DND-41 (cell line): ENCODE data around the gene MARK2.

Experiments used
- ATAC-seq: fragments of 200-7000 bp; cut with Tn5 transposase; 3 replicates; pipeline ENCODE4 v1.9.1; 2021; ENCODE audit warnings: low read depth; ENCODE audit not compliant: insufficient read depth
- DNase-seq: peaks from one replicate; pipeline ENCODE4 v3.0.0-alpha.2; 2020
- H2AFZ ChIP-seq: 2 replicates; pipeline ENCODE4 v1.6.0; 2012; ENCODE audit warnings: low read depth, low read length
- H3K27ac ChIP-seq: 2 replicates; pipeline ENCODE4 v1.5.1; 2012; ENCODE audit warnings: low read length, inconsistent platforms
- H3K27me3 ChIP-seq: fragments of 200-600 bp; sonication (generic); 2 replicates; pipeline ENCODE4 v1.6.0; 2012; ENCODE audit warnings: low read length, mild to moderate bottlenecking, inconsistent platforms; ENCODE audit not compliant: insufficient read depth, poor library complexity
- H3K36me3 ChIP-seq: 2 replicates; pipeline ENCODE4 v1.5.1; 2012; ENCODE audit warnings: low read length, inconsistent platforms; ENCODE audit not compliant: insufficient read depth
- H3K4me1 ChIP-seq: 2 replicates; pipeline ENCODE4 v1.5.1; 2012; ENCODE audit warnings: mild to moderate bottlenecking, low read length; ENCODE audit not compliant: insufficient read depth
- H3K4me2 ChIP-seq: 2 replicates; pipeline ENCODE4 v1.6.0; 2012; ENCODE audit warnings: mild to moderate bottlenecking, moderate library complexity, low read length, inconsistent platforms; ENCODE audit not compliant: insufficient read depth
- H3K4me3 ChIP-seq, 2 experiments: fragments of 200-600 bp in 1 of 2; shearing (Covaris generic) in 1 of 2; 2 replicates each; pipeline ENCODE4 v1.5.1; 2012 to 2016; ENCODE audit warnings: inconsistent platforms in 2 of 2, low read length in 2 of 2, mild to moderate bottlenecking in 2 of 2, low read depth in 1 of 2, moderate library complexity in 1 of 2
- H3K79me2 ChIP-seq: 2 replicates; pipeline ENCODE4 v1.6.0; 2012; ENCODE audit warnings: low read length, inconsistent platforms; ENCODE audit not compliant: insufficient read depth
- H3K9ac ChIP-seq: 2 replicates; pipeline ENCODE4 v1.6.0; 2012; ENCODE audit warnings: low read depth, mild to moderate bottlenecking, inconsistent platforms, low read length, moderate library complexity
- H3K9me3 ChIP-seq: 2 replicates; pipeline ENCODE4 v1.5.1; 2012; ENCODE audit warnings: low read length, moderate library complexity, mild to moderate bottlenecking, inconsistent platforms; ENCODE audit not compliant: insufficient read depth, severe bottlenecking
- H4K20me1 ChIP-seq: 2 replicates; pipeline ENCODE4 v1.6.0; 2012; ENCODE audit warnings: low read length; ENCODE audit not compliant: insufficient read depth
- EZH2 ChIP-seq: IDR thresholded peaks from 3 replicates; pipeline ENCODE4 v1.6.1; 2012; ENCODE audit warnings: borderline replicate concordance, low read depth, mild to moderate bottlenecking, moderate library complexity, low read length, inconsistent platforms; ENCODE audit not compliant: severe bottlenecking
- TF ChIP-seq, protein P1 (sequence below): IDR thresholded peaks from 2 replicates; pipeline ENCODE4 v1.5.1; 2012; ENCODE audit warnings: borderline replicate concordance, low read length, moderate library complexity, mild to moderate bottlenecking; ENCODE audit not compliant: poor library complexity, severe bottlenecking; ENCODE audit errors: extremely low read depth

MARK2 gene

DNA sequence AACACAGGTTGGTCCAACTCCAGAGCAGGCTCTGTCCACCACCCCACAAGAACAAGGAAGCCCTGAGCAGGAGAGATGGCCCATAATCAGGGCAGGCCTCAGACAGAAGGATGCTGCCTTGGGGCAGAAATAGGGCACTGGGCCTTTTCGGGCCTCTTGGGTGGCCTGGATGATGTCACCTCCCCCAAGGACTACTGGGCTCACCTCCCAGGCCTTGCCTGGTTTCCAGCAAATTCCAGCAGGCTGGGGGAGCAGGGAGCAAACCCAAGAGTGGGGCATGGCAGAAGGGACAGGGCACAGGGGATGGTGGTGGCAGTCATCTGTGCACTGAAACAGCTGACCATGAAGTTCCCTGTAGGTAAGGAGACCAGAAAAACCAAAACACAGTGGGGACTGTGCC, 94.5 kb downstream of the MARK2 start:
- no peak overlapping the region for H2AFZ ChIP-seq
- H3K36me3 ChIP-seq: no peaks in the 10 kb centered on the region
- H3K79me2 ChIP-seq: no peaks in the 10 kb centered on the region
- H4K20me1 ChIP-seq: no peaks in the 10 kb centered on the region
- no peak overlapping the region for H3K4me2 ChIP-seq
- H3K27me3 ChIP-seq: no peaks in the 10 kb centered on the region
- H3K9ac ChIP-seq: no peak overlapping the region
- no peak overlapping the region for H3K27ac ChIP-seq
- no peaks in the 10 kb centered on the region for H3K9me3 ChIP-seq
- ATAC-seq (no peak), DNase-seq (no peak)
- peaks cover 7% of the 10 kb centered on the region for H3K4me1 ChIP-seq
- TF ChIP-seq EZH2: no peak
- TF ChIP-seq, protein P1, sequence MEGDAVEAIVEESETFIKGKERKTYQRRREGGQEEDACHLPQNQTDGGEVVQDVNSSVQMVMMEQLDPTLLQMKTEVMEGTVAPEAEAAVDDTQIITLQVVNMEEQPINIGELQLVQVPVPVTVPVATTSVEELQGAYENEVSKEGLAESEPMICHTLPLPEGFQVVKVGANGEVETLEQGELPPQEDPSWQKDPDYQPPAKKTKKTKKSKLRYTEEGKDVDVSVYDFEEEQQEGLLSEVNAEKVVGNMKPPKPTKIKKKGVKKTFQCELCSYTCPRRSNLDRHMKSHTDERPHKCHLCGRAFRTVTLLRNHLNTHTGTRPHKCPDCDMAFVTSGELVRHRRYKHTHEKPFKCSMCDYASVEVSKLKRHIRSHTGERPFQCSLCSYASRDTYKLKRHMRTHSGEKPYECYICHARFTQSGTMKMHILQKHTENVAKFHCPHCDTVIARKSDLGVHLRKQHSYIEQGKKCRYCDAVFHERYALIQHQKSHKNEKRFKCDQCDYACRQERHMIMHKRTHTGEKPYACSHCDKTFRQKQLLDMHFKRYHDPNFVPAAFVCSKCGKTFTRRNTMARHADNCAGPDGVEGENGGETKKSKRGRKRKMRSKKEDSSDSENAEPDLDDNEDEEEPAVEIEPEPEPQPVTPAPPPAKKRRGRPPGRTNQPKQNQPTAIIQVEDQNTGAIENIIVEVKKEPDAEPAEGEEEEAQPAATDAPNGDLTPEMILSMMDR: no peak
- H3K4me3 ChIP-seq: no peak overlapping the region

DNA sequence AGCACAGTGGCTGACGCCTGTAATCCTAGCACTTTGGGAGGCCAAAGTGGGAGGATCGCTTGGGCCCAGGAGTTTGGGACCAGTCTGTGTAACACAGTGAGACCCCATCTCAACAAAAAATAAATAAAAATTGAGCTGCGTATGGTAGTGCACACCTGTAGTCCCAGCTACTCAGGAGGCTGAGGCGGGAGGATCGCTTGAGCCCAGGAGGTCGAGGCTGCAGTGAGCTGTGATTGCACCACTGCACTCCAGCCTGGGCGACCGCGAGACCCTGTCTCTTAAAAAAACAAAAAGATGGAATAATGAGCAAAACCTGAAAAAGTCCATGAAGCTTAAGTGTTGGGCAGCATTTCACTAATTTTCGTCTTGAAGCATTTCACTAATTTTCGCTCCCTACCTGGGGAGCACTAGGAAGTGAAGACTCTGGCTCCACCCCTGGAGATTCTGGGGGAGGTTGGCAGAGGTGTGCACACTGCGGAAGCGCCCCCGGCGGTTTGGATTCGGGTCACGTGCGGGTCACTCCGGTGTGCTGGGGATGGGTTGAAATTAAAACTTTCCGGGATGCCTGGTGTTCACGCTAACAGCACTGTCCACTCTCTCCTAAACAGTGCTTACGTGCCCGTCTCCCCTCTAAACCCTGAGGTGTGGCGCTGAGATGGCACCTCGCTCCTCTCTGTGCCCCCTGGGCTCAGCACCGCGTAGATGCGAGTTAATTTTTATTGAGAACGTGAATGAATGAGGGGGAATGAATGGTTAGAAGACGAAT, 99.0 kb downstream of the MARK2 start:
- ATAC-seq (peak; percentile 5; the same call in 2 of the 3 replicates), DNase-seq (no peak)
- Histone ChIP-seq H3K4me2 (peak overlapping the region; percentile 83), H3K4me1 (peaks cover 32% of the 10 kb centered on the region), H3K36me3 (peaks cover 11% of the 10 kb centered on the region), H4K20me1 (peaks cover 7% of the 10 kb centered on the region; the same call in 1 of the 2 replicates), H3K4me3 (peak overlapping the region in 1 of 2 experiments; percentile 98; a peak in 3 of 4 replicates), H3K9me3 (no peaks in the 10 kb centered on the region), H3K79me2 (peaks cover 41% of the 10 kb centered on the region), H3K27me3 (no peaks in the 10 kb centered on the region), H3K27ac (peak overlapping the region; percentile 54; the same call in 1 of the 2 replicates), H2AFZ (peak overlapping the region; percentile 90), H3K9ac (peak overlapping the region; percentile 89)
- TF ChIP-seq, protein P1: no peak
- no peak for TF ChIP-seq EZH2

DNA sequence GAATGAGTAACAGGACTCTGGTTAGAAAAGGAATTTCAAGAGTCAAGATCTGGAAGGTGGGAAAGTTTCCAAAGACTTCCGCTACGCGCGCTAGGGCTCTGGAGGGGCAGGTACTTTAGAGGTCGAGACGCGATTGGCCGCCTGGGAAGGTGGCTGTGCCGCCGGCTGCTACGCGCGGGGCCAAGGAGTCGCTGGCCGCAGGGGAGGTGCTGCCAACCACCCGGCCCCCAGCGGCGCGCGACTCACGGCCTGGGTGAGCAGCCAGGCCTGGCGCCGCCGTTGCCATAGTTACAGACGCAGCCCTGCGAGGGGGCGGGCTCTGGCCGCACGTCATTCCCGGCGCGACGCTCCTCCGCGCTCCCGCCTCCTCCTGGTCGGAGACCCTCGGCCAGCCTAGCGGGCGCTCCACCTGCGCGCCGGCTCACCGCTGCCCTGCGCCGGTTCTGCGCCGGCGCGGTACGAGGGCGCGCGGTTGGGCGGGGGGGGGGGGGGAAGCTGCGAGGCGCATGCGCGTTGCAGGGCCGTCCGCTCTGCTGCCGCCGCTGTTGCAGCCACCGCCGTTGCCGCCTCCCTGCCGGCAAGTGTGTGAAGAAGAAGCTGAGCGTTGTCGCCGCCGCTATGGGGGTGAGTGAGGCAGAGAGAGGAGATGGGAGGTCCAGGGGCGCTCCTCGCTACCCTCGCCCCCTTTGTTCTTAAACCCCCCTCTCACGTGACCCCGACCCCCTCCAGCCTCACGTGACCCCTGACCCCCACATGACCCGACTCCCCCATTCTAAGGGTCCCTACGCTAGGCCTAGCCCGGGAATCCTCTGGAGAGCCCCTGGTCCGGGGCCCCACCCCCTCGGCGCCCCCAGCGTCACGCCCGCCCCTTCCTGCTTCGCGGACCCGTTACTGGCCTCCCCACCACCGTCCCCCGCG, 99.8 kb downstream of the MARK2 start, which contains the start of gene NAA40:
NAA40 (plus strand) TSS at position 524 of the 918 bp plus-strand sequence; CDS start at position 619, 95 bp downstream.
- H3K27me3 ChIP-seq: no peaks in the 10 kb centered on the region
- H4K20me1 ChIP-seq: peaks cover 11% of the 10 kb centered on the region; the same call in 1 of the 2 replicates
- peak; percentile 93 for DNase-seq
- peak within 1 kb of the TSS; percentile 93 for H3K27ac ChIP-seq
- peaks cover 49% of the 10 kb centered on the region for H3K79me2 ChIP-seq
- peak within 1 kb of the TSS; percentile 98 for H3K4me3 ChIP-seq
- peaks cover 15% of the 10 kb centered on the region for H3K36me3 ChIP-seq
- H3K9me3 ChIP-seq: no peaks in the 10 kb centered on the region
- H3K9ac ChIP-seq: peak within 1 kb of the TSS; percentile 89
- H2AFZ ChIP-seq: peak within 1 kb of the TSS; percentile 96
- peak within 1 kb of the TSS; percentile 83 for H3K4me2 ChIP-seq
- H3K4me1 ChIP-seq: peaks cover 32% of the 10 kb centered on the region
- ATAC-seq: peak; percentile 92
- TF ChIP-seq, protein P1: peak; percentile 15
- no peak for TF ChIP-seq EZH2
